Measurements from ENCODE around the gene TMCC1. TPM values are rescaled to one million over a fixed set of nuclear protein-coding genes. Genes with fewer than 3 reads are reported as not detected.
A peak's percentile ranks its signal among the peaks of the same experiment; 100 is the strongest.
"Not testable (repeated sequence)": the region's sequence is repeated elsewhere in the genome, so short reads cannot be mapped to it uniquely, and the experiment has no call there.

TMCC1 gene
- total RNA-seq, 4 donors from 2014 or later: 23.2 to 78.7 (median 54.1) TPM

GRCh38 chr3:129864519-129864918 is 29.0 kb downstream of the TMCC1 start:
- no peaks in the 10 kb centered on the region for H3K4me1 ChIP-seq
- H3K27me3 ChIP-seq: no peaks in the 10 kb centered on the region
- DNase-seq: no peak
- H3K9me3 ChIP-seq: no peaks in the 10 kb centered on the region
- intact Hi-C loops (cut with DNase I; ENCODE audit: low total_unique reads): no loop called here
- no peak overlapping the region for H3K27ac ChIP-seq
- H3K4me3 ChIP-seq: no peak overlapping the region
- no peaks in the 10 kb centered on the region for H3K36me3 ChIP-seq
- TF ChIP-seq POLR2A (IDR thresholded peaks at IDR 0.05) (no peak), CTCF (IDR thresholded peaks at IDR 0.05) (no peak)

DNA sequence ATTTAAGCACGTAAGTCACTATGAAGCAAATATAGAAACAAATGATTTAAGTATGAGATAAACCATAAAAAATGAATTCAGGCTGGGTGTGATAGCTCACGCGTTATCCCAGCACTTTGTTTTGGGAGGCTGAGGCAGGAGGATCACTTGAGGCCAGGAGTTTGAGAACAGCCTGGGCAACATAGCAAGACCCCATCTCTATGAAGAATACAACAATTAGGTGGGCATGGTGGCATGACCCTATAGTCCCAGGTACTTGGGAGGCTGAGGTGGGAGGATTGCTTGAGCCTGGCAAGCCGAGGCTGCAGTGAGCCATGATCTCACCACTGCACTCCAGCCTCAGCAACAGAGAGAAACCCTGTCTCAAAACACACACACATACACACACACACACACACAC is 34.2 kb downstream of the TMCC1 start:
- DNase-seq: no peak
- no peak for TF ChIP-seq POLR2A (IDR thresholded peaks at IDR 0.05)
- TF ChIP-seq CTCF (IDR thresholded peaks at IDR 0.05): no peak
- Histone ChIP-seq H3K36me3 (no peaks in the 10 kb centered on the region), H3K4me3 (no peak overlapping the region), H3K4me1 (no peaks in the 10 kb centered on the region), H3K27ac (no peak overlapping the region), H3K27me3 (no peaks in the 10 kb centered on the region), H3K9me3 (no peaks in the 10 kb centered on the region)
- intact Hi-C loops (cut with DNase I; ENCODE audit: low total_unique reads): no loop called here

- Histone ChIP-seq H3K36me3 (no peaks in the 10 kb centered on the region), H3K27ac (no peak overlapping the region), H3K4me3 (no peak overlapping the region), H3K9me3 (no peaks in the 10 kb centered on the region), H3K27me3 (no peaks in the 10 kb centered on the region), H3K4me1 (no peaks in the 10 kb centered on the region)
- no peak for DNase-seq
- TF ChIP-seq POLR2A (IDR thresholded peaks at IDR 0.05) (no peak), CTCF (IDR thresholded peaks at IDR 0.05) (no peak)
- intact Hi-C loops (cut with DNase I; ENCODE audit: low total_unique reads): no loop called here
Observed at GRCh38 chr3:129857899-129858298, 35.6 kb downstream of the TMCC1 start.

GRCh38 chr3:129856790-129857189 is 36.7 kb downstream of the TMCC1 start:
- H3K4me1 ChIP-seq; intact Hi-C loops (cut with DNase I; ENCODE audit: low total_unique reads); H3K9me3 ChIP-seq; DNase-seq; H3K27me3 ChIP-seq; H3K36me3 ChIP-seq; H3K4me3 ChIP-seq: not testable (repeated sequence)
- peak overlapping the region; percentile 1 to 70 for H3K27ac ChIP-seq

DNA sequence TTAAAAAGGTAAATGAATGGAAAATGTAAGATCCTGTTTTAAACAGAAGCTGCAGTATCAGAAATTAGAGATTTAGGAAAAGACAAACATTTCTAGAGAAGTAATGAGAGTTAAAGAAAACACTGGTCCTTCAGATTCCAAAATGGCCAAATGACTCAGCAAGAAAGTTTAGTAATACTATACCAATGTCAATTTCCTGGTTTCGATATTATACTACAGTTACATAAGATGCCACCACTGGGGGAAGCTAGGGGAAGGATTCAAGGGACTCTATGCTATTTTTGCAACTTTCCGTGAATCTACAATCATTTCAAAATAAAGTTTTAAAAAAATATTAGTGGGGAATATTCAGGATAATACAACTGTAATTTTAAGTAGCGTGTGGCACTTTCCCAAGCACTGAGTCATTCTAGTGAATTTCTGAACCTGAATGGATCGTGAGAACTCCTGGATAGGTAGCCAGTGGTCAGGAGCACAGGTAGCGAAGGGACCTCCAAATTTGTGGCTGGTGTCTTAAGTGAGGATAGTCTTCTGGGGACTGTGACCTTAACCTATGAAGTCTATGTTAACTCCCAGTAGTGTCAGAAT is 37.6 kb downstream of the TMCC1 start:
- Histone ChIP-seq H3K9me3 (no peaks in the 10 kb centered on the region), H3K4me3 (no peak overlapping the region), H3K27ac (peak overlapping the region; percentile 49 to 70), H3K36me3 (no peaks in the 10 kb centered on the region), H3K4me1 (no peaks in the 10 kb centered on the region), H3K27me3 (no peaks in the 10 kb centered on the region)
- intact Hi-C loops (cut with DNase I; ENCODE audit: low total_unique reads): no loop called here
- no peak for TF ChIP-seq CTCF (IDR thresholded peaks at IDR 0.05)
- TF ChIP-seq POLR2A (IDR thresholded peaks at IDR 0.05): no peak
- DNase-seq: no peak
